Hepatic stellate cell (primary cell): ENCODE results near the gene TMBIM4.
"Not testable (repeated sequence)": the region's sequence is repeated elsewhere in the genome, so short reads cannot be mapped to it uniquely, and the experiment has no call there.

Source experiments
- DNase-seq: peaks from one replicate; pipeline ENCODE4 v3.0.0; 2011; ENCODE audit warnings: low spot score

TMBIM4 gene

GRCh38 chr12:66184822-66185221 is 15.0 kb upstream of the TMBIM4 start:
- DNase-seq = not testable (repeated sequence)

GRCh38 chr12:66182956-66183355 is 13.2 kb upstream of the TMBIM4 start:
- no peak for DNase-seq

GRCh38 chr12:66176105-66176900 is 6.5 kb upstream of the TMBIM4 start:
- no peak for DNase-seq

- not testable (repeated sequence) for DNase-seq
Observed at GRCh38 chr12:66174391-66175325, 4.9 kb upstream of the TMBIM4 start.

GRCh38 chr12:66170606-66171005 is 810 bp upstream of the TMBIM4 start:
- DNase-seq = no peak

- DNase-seq = no peak
Observed at GRCh38 chr12:66168410-66168809, 1.4 kb downstream of the TMBIM4 start.

GRCh38 chr12:66166561-66166960 is 3.2 kb downstream of the TMBIM4 start:
- no peak for DNase-seq

- DNase-seq = no peak
Observed at GRCh38 chr12:66165141-66165540, 4.7 kb downstream of the TMBIM4 start.

- no peak for DNase-seq
Observed at GRCh38 chr12:66164349-66164821, 5.4 kb downstream of the TMBIM4 start.

- DNase-seq = no peak
Observed at GRCh38 chr12:66163289-66163688, 6.5 kb downstream of the TMBIM4 start.

- no peak for DNase-seq
Observed at GRCh38 chr12:66162701-66163100, 7.1 kb downstream of the TMBIM4 start.

- DNase-seq = no peak
Observed at GRCh38 chr12:66160704-66161103, 9.1 kb downstream of the TMBIM4 start.

GRCh38 chr12:66159123-66159522 is 10.7 kb downstream of the TMBIM4 start:
- no peak for DNase-seq

GRCh38 chr12:66156654-66157053 is 13.1 kb downstream of the TMBIM4 start:
- no peak for DNase-seq

GRCh38 chr12:66154776-66155175 is 15.0 kb downstream of the TMBIM4 start:
- DNase-seq = no peak

GRCh38 chr12:66152732-66153131 is 17.1 kb downstream of the TMBIM4 start:
- DNase-seq = no peak

GRCh38 chr12:66149702-66150398 is 19.9 kb downstream of the TMBIM4 start:
- no peak for DNase-seq

- DNase-seq = peak; percentile 38
Observed at GRCh38 chr12:66144791-66145754, 24.7 kb downstream of the TMBIM4 start.

- no peak for DNase-seq
Observed at GRCh38 chr12:66143868-66144267, 25.9 kb downstream of the TMBIM4 start.

GRCh38 chr12:66142826-66143225 is 27.0 kb downstream of the TMBIM4 start:
- no peak for DNase-seq

GRCh38 chr12:66141299-66141698 is 28.5 kb downstream of the TMBIM4 start:
- DNase-seq = no peak
